ENCODE results near the gene ISCA2. TPM values are rescaled to one million over a fixed set of nuclear protein-coding genes. Genes with fewer than 3 reads are reported as not detected.
A peak's percentile ranks its signal among the peaks of the same experiment; 100 is the strongest.

Gene ISCA2
- total RNA-seq, 2 donors from 2014 or later = 20.4 to 22.3 TPM

- TF ChIP-seq CTCF (IDR thresholded peaks at IDR 0.05) = no peak
- H3K4me1 ChIP-seq = peaks cover 0 to 15% of the 10 kb centered on the region in 2 donors
- no peak overlapping the region for H3K4me3 ChIP-seq
- H3K9me3 ChIP-seq = no peaks in the 10 kb centered on the region
- H3K27ac ChIP-seq = no peak overlapping the region
- H3K36me3 ChIP-seq = peaks cover 16% of the 10 kb centered on the region
- DNase-seq (ENCODE audit: low spot score) = no peak
- H3K27me3 ChIP-seq = no peaks in the 10 kb centered on the region
Observed at GRCh38 chr14:74509587-74510222, 16.1 kb downstream of the ISCA2 start.

- TF ChIP-seq CTCF (IDR thresholded peaks at IDR 0.05) = no peak
- peaks cover 16% of the 10 kb centered on the region for H3K36me3 ChIP-seq
- peak overlapping the region in 1 of 2 donors; percentile 32 for H3K27ac ChIP-seq
- no peak for DNase-seq (ENCODE audit: low spot score)
- H3K27me3 ChIP-seq = no peaks in the 10 kb centered on the region
- peaks cover 0 to 15% of the 10 kb centered on the region in 2 donors for H3K4me1 ChIP-seq
- no peak overlapping the region for H3K4me3 ChIP-seq
- H3K9me3 ChIP-seq = no peaks in the 10 kb centered on the region
Observed at GRCh38 chr14:74510223-74510931, 16.8 kb downstream of the ISCA2 start.

- no peak for TF ChIP-seq CTCF (IDR thresholded peaks at IDR 0.05)
- Histone ChIP-seq H3K36me3 (peaks cover 16% of the 10 kb centered on the region), H3K4me3 (no peak overlapping the region), H3K27ac (peak overlapping the region in 1 of 2 donors; percentile 32), H3K27me3 (no peaks in the 10 kb centered on the region), H3K4me1 (peaks cover 0 to 15% of the 10 kb centered on the region in 2 donors), H3K9me3 (no peaks in the 10 kb centered on the region)
- DNase-seq (ENCODE audit: low spot score) = no peak
Observed at GRCh38 chr14:74510959-74511409, 17.4 kb downstream of the ISCA2 start.

GRCh38 chr14:74511966-74512830 is 18.6 kb downstream of the ISCA2 start:
- H3K4me1 ChIP-seq = peaks cover 0 to 13% of the 10 kb centered on the region in 2 donors

More at GRCh38 chr14:74511966-74512830, 18.6 kb downstream of the ISCA2 start:
- no peak for TF ChIP-seq CTCF (IDR thresholded peaks at IDR 0.05)
- H3K27ac ChIP-seq = peak overlapping the region in 1 of 2 donors; percentile 32
- no peak overlapping the region for H3K4me3 ChIP-seq
- no peaks in the 10 kb centered on the region for H3K27me3 ChIP-seq
- H3K36me3 ChIP-seq = peaks cover 14% of the 10 kb centered on the region
- DNase-seq (ENCODE audit: low spot score) = no peak
- no peaks in the 10 kb centered on the region for H3K9me3 ChIP-seq

All from right atrium auricular region (tissue), 2 donors.